Measurements from ENCODE around the gene LIN37. TPM values are rescaled to one million over a fixed set of nuclear protein-coding genes. Genes with fewer than 3 reads are reported as not detected.
"Not testable (repeated sequence)": the region's sequence is repeated elsewhere in the genome, so short reads cannot be mapped to it uniquely, and the experiment has no call there.

The LIN37 gene
- total RNA-seq, 1 donor from 2014 or later = 12.3 TPM

DNA sequence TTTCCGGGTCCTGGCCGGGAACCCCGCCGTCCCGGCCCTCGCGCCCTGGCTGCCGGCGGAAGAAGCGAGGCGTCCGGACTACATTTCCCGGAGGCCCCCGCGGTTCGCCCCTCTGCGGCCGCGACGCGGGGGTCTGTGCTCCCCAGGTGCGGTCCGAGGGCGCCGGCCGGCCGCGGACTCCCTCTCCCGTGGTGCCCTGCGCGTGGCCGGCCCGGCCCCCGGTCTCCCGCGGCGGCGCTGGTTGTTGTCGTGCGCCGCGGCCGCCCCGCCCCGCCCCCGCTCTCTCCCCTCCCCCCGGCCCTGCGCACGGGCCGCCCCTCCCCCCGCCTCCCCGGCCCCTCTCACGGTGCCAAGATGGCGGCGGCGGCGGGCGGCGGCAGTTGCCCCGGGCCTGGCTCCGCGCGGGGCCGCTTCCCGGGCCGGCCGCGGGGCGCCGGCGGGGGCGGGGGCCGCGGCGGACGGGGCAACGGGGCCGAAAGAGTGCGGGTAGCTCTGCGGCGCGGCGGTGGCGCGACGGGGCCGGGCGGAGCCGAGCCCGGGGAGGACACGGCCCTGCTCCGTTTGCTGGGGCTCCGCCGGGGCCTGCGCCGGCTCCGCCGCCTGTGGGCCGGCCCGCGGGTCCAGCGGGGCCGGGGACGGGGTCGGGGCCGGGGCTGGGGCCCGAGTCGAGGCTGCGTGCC lies 30.6 kb upstream of the LIN37 start, which contains the start of gene KMT2B:
KMT2B (plus strand) TSS at position 339 of the 680 bp plus-strand sequence; CDS start at position 355, 16 bp downstream.
- DNase-seq (ENCODE audit: low spot score) = no peak
- ATAC-seq = peak; percentile 70
- intact Hi-C loops (cut with DNase I) = loop anchor here (5.0 to 10.0 kb wide), 2 partner anchors 171 to 573 kb away; partner anchors contain the start of genes FXYD7 and TMEM147

DNA sequence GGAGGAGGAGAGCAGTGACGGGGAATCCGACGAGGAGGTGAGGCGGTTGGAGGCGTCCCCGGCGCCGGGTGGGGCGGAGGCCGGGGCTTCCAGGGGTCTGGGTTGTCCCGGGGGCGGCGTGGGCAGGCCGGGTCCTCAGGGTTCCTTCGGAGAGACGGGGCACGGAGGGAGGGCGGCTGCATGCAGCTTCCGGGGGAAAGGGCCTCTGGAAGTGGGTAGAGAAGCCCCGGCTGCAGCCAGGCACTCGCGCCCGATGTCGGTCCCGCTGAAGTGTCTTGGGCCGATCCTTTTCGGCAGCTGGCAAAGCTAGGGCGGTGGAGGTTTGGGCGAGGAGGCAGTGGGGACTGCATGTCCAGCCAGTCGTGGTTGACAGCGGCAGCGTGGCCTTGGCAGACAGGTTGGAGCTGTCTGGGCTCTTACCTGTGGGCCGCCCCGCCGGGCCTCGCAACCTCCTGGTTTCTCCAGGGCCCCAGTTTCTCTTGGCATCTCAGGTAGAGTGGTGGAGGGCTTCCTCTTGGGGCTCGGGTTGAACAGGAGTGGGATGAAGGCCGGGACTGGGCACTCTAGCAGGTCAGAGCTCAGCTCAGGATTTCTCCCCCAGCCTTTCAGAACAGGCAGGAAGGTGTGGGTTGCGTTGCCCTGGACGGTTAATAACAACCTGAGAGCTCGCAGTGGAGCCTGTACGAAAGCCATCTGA lies 29.9 kb upstream of the LIN37 start:
- no peak for ATAC-seq
- intact Hi-C loops (cut with DNase I) = loop anchor here (5.0 to 10.0 kb wide), 2 partner anchors 171 to 574 kb away; partner anchors contain the start of genes FXYD7 and TMEM147
- DNase-seq (ENCODE audit: low spot score) = peak; percentile 76

DNA sequence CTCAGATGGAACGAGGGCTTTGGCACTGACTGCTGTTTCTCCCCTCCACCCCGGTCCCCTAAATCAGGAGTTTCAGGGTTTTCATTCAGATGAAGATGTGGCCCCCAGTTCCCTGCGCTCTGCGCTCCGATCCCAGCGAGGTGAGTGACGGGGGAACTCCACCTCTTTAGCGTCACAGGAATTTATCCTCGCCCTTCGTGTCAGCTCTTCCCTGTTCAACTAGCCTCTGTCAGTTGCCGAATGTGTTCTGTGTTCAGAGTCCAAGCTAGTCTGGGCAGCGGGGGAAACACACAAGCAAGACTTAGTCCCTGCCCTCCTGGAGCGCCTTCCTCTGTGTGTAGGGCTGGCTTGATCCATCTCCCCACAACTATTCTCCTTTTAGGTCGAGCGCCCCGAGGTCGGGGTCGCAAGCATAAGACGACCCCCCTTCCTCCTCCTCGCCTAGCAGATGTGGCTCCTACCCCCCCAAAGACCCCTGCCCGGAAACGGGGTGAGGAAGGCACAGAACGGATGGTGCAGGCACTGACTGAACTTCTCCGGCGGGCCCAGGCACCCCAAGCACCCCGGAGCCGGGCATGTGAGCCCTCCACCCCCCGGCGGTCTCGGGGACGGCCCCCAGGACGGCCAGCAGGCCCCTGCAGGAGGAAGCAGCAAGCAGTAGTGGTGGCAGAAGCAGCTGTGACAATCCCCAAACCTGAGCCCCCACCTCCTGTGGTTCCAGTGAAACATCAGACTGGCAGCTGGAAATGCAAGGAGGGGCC lies 28.8 kb upstream of the LIN37 start:
- ATAC-seq = no peak
- no peak for DNase-seq (ENCODE audit: low spot score)
- intact Hi-C loops (cut with DNase I) = loop anchor here (5.0 to 10.0 kb wide), 2 partner anchors 172 to 575 kb away; partner anchors contain the start of genes FXYD7 and TMEM147

DNA sequence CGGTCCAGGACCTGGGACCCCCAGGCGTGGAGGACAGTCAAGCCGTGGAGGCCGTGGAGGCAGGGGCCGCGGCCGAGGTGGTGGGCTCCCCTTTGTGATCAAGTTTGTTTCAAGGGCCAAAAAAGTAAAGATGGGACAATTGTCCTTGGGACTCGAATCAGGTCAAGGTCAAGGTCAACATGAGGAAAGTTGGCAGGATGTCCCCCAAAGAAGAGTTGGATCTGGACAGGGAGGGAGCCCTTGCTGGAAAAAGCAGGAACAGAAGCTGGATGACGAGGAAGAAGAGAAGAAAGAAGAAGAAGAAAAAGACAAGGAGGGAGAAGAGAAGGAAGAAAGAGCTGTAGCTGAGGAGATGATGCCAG lies 28.2 kb upstream of the LIN37 start:
- DNase-seq (ENCODE audit: low spot score) (no peak), ATAC-seq (no peak)
- intact Hi-C loops (cut with DNase I) = no loop called here

DNA sequence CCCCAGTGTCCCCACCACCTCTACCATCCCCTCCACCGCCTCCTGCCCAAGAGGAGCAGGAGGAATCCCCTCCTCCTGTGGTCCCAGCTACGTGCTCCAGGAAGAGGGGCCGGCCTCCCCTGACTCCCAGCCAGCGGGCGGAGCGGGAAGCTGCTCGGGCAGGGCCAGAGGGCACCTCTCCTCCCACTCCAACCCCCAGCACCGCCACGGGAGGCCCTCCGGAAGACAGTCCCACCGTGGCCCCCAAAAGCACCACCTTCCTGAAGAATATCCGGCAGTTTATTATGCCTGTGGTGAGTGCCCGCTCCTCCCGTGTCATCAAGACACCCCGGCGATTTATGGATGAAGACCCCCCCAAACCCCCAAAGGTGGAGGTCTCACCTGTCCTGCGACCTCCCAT lies 27.7 kb upstream of the LIN37 start:
- intact Hi-C loops (cut with DNase I) = no loop called here
- DNase-seq (ENCODE audit: low spot score) = no peak
- ATAC-seq = no peak

DNA sequence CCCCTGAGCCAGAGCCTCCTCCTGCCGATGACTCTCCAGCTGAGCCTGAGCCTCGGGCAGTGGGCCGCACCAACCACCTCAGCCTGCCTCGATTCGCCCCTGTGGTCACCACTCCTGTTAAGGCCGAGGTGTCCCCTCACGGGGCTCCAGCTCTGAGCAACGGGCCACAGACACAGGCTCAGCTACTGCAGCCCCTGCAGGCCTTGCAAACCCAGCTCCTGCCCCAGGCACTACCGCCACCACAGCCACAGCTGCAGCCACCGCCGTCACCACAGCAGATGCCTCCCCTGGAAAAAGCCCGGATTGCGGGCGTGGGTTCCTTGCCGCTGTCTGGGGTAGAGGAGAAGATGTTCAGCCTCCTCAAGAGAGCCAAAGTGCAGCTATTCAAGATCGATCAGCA lies 27.0 kb upstream of the LIN37 start:
- intact Hi-C loops (cut with DNase I) = no loop called here
- ATAC-seq = no peak
- DNase-seq (ENCODE audit: low spot score) = no peak

DNA sequence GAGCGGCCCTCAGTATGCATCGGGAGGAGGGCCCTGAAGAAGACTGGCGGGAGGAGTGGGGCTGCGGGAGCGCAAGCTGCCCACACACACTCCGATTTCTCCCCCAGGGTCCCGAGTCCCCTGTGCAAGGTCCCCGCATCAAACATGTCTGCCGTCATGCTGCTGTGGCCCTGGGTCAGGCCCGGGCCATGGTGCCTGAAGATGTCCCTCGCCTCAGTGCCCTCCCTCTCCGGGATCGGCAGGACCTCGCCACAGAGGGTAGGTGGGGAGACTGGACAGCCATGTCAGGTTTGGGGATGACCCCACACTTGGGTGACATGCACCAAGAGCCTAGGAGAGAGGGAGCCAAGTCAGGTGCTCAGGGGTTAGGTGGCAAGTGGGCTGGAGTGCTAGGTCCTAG lies 25.9 kb upstream of the LIN37 start:
- DNase-seq (ENCODE audit: low spot score) (no peak), ATAC-seq (no peak)
- intact Hi-C loops (cut with DNase I) = no loop called here

DNA sequence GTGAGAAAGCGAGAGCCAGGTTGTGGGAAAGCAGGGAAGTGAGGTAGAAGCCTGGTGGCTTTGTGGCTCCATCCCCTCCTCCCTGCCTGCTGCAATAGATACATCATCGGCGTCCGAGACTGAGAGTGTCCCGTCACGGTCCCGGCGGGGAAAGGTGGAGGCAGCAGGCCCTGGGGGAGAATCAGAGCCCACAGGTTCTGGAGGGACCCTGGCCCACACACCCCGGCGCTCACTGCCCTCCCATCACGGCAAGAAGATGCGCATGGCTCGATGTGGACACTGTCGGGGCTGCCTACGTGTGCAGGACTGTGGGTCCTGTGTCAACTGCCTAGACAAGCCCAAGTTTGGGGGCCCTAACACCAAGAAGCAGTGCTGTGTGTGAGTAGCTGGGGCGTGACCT lies 25.5 kb upstream of the LIN37 start:
- DNase-seq (ENCODE audit: low spot score) (no peak), ATAC-seq (no peak)
- intact Hi-C loops (cut with DNase I) = loop anchor here (1.0 kb wide), 1 partner anchor 47 kb away; no protein-coding TSS in a partner anchor

DNA sequence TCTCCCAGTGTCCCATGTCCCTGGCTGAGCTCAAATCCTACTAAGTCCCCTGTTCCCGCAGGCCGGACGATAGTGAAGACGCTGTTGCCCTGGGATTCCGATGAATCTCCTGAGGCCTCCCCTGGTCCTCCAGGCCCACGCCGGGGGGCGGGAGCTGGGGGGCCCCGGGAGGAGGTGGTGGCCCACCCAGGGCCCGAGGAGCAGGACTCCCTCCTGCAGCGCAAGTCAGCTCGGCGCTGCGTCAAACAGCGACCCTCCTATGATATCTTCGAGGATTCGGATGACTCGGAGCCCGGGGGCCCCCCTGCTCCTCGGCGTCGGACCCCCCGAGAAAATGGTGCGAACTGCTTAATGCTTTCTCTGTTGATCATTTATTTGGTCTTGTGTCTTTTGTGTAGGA lies 24.7 kb upstream of the LIN37 start:
- no peak for ATAC-seq
- intact Hi-C loops (cut with DNase I) = loop anchor here (1.0 kb wide), 1 partner anchor 47 kb away; no protein-coding TSS in a partner anchor
- no peak for DNase-seq (ENCODE audit: low spot score)

DNA sequence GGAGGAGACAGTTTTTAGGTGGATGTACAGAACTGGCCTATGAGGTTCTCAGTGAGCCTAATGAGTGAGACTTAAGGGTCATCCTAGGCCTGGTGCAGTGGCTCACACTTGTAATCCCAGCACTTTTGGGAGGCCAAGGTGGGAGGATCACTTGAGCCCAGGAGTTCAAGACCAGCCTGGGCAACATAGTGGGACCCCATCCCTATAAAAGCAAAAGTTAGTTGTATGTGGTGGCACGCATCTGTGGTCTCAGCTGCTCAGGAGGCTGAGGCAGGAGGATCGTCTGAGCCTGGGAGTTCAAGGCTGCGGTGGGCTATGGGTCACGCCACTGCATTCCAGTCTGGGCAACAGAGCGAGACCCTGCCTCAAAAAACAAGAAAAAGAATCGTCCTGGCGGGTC lies 24.2 kb upstream of the LIN37 start:
- intact Hi-C loops (cut with DNase I); DNase-seq (ENCODE audit: low spot score); ATAC-seq: not testable (repeated sequence)

DNA sequence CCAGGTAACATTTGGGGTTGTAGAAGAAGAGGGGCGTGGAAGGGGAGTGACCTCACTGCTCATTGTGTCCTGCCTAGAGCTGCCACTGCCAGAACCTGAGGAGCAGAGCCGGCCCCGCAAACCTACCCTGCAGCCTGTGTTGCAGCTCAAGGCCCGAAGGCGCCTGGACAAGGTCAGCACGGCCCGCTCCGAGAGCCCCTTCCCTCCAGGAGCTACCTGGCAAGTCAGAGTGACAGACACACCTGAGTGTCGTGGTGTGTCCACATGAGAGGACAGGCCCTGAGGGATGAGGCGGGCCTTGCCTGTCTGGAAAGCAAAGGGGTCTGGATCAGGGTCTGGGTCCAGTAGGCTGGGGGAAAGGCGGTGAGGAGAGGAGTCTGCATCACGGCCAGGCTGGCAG lies 23.8 kb upstream of the LIN37 start:
- ATAC-seq (no peak), DNase-seq (ENCODE audit: low spot score) (no peak)
- intact Hi-C loops (cut with DNase I) = no loop called here

DNA sequence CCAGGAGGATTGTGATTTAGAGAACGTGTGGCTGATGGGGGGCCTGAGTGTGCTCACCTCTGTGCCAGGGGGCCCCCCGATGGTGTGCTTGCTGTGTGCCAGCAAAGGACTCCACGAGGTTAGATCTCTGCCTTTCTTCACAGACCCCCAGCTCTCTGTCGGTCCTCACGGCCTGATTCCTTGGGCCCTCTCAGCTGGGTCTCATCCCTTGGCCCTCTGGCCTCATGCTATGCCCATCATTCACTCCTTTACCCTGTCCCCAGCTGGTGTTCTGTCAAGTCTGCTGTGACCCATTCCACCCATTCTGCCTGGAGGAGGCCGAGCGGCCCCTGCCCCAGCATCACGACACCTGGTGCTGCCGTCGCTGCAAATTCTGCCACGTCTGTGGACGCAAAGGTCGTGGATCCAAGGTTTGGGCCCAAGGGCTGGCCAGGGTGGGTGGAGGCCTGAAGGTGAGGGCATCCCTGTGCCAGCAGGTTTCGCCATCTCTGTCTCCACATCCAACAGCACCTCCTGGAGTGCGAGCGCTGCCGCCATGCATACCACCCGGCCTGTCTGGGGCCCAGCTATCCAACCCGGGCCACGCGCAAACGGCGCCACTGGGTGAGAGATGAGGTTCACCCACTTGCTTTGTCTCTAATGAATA lies 23.0 kb upstream of the LIN37 start:
- ATAC-seq = no peak
- DNase-seq (ENCODE audit: low spot score) = no peak

DNA sequence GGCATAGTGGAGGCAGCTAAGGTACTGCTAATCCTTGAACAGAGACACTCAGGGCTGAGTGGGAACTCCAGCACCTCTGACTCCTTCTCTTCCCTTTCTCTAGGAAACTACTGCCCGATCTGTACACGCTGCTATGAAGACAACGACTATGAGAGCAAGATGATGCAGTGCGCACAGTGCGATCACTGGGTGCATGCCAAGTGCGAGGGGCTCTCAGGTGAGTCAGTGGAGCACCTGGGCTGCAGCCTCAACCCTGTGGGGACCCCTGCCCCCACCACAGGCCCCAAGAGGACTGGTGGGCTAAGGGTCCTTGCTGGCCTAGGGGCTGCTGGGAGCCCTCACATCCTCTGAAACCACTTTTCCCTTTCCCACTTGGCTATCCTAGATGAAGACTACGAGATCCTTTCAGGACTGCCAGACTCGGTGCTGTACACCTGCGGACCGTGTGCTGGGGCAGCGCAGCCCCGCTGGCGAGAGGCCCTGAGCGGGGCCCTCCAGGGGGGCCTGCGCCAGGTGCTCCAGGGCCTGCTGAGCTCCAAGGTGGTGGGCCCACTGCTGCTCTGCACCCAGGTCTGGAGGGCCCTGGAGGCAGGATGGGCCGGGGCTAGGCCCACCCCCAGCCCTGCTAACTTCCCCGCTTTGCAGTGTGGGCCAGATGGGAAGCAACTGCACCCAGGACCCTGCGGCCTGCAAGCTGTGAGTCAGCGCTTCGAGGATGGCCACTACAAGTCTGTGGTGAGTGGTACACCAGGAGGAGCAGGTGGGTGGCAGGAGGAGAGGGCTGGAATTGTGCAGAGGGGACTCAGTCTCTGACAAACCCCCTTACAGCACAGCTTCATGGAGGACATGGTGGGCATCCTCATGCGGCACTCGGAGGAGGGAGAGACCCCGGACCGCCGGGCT lies 21.1 kb upstream of the LIN37 start:
- intact Hi-C loops (cut with DNase I) = no loop called here

More for the DNA sequence above, 23.0 kb upstream of the LIN37 start:
- intact Hi-C loops (cut with DNase I) = no loop called here

DNA sequence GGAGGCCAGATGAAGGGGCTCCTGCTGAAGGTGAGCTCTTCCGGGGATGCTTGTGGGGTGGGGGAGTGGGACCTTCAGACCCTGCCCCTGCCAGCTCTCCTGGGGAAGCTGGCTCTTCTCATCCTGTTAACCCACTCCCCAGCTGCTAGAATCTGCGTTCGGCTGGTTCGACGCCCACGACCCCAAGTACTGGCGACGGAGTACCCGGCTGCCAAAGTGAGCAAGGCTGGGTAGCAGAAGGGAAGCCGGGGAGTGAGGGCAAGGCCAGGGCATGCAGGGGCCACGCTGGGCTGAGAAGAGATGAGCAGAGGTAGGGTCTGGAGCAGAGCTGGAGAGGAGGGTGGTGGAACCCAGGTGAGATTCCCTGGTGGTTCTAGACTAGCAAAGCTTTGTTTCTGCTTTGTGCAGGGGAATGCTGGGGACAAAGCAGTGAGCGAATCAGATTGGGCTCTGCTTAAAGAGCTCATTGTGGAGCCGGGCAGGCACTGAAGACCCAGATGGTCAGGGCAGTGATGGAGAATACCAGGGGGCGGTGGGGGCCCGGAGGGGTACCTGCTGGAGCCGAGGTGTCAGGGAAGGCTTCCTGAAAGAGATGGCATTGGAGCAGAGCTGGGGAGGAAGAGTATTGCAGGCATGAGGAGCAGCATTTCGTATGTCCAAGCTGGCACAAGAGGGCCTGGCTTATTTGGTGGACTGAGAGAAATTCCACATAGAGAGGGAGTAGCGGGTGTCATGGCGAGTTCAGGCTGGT lies 20.2 kb upstream of the LIN37 start:
- no peak for DNase-seq (ENCODE audit: low spot score)
- intact Hi-C loops (cut with DNase I) = no loop called here
- ATAC-seq = no peak

More for the DNA sequence above, 21.1 kb upstream of the LIN37 start:
- DNase-seq (ENCODE audit: low spot score) (no peak), ATAC-seq (no peak)

DNA sequence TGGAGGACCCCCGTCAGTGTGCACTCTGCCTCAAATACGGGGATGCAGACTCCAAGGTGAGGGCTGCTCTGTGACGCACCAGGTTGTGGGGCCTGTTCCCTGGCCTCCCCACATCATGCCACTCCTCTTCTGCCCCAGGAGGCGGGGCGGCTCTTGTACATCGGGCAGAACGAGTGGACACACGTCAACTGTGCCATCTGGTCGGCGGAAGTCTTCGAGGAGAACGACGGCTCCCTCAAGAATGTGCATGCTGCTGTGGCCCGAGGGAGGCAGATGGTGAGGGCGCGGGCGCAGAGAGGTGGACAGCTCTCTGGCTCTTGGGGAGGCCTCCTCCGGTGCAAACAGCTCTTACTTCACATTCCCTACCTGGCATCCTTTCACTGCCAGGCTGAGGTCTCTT lies 19.4 kb upstream of the LIN37 start:
- intact Hi-C loops (cut with DNase I) = no loop called here
- DNase-seq (ENCODE audit: low spot score) = no peak

DNA sequence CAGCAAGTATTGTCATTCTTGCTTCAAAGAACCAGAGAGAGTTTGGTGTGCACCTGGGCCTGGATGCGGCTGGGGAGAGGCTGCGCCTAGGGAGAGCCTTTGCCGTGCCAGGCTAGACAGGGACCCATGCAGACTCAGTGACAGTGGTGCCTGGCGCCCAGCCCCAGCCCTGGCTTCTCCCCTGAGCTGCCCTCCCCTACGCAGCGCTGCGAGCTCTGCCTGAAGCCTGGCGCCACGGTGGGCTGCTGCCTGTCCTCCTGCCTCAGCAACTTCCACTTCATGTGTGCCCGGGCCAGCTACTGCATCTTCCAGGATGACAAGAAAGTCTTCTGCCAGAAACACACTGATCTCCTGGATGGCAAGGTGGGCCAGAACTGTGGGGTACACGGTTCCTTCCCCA lies 18.6 kb upstream of the LIN37 start:
- ATAC-seq (no peak), DNase-seq (ENCODE audit: low spot score) (no peak)
- intact Hi-C loops (cut with DNase I) = no loop called here

More for the DNA sequence above, 19.4 kb upstream of the LIN37 start:
- ATAC-seq = no peak

DNA sequence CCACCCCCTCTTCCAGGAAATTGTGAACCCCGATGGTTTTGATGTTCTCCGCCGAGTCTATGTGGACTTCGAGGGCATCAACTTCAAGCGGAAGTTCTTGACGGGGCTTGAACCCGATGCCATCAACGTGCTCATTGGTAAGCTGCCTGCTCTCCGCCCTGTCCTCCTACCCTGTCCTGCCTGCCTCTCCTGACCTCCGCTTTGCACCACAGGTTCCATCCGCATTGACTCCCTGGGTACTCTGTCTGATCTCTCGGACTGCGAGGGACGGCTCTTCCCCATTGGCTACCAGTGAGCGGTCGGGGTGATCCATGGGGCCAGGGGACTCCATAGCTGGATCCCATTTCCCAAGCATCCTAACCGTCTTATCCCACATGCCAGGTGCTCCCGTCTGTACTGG lies 18.1 kb upstream of the LIN37 start:
- intact Hi-C loops (cut with DNase I) = no loop called here
- ATAC-seq (no peak), DNase-seq (ENCODE audit: low spot score) (no peak)

All from sciatic nerve (tissue), 2 donors.